ENCODE measurements around the gene FOXN1.
"Not testable (repeated sequence)": the region's sequence is repeated elsewhere in the genome, so short reads cannot be mapped to it uniquely, and the experiment has no call there.

The FOXN1 gene

GRCh38 chr17:28574526-28574925, 68.4 kb downstream of the FOXN1 start:
- DNase-seq (ENCODE audit: low read depth) = no peak

GRCh38 chr17:28575126-28575795, 69.1 kb downstream of the FOXN1 start:
- no peak for DNase-seq (ENCODE audit: low read depth)

GRCh38 chr17:28576016-28576415, 69.9 kb downstream of the FOXN1 start:
- DNase-seq (ENCODE audit: low read depth) = not testable (repeated sequence)

GRCh38 chr17:28576758-28577465, 70.8 kb downstream of the FOXN1 start, which contains the start of gene ALDOC:
Gene ALDOC (minus strand): TSS chr17:28576895. CDS start chr17:28575532, 1,363 bp downstream.
- peak; percentile 96 for DNase-seq (ENCODE audit: low read depth)

- DNase-seq (ENCODE audit: low read depth) = no peak
These were observed 71.3 kb downstream of the FOXN1 start for GRCh38 chr17:28577466-28577824.

- no peak for DNase-seq (ENCODE audit: low read depth)
These were observed 72.4 kb downstream of the FOXN1 start for GRCh38 chr17:28578246-28579195.

GRCh38 chr17:28579526-28579925, 73.4 kb downstream of the FOXN1 start:
- no peak for DNase-seq (ENCODE audit: low read depth)

- DNase-seq (ENCODE audit: low read depth) = no peak
These were observed 74.8 kb downstream of the FOXN1 start for GRCh38 chr17:28580959-28581358.

GRCh38 chr17:28582513-28582912, 76.4 kb downstream of the FOXN1 start:
- DNase-seq (ENCODE audit: low read depth) = no peak

- no peak for DNase-seq (ENCODE audit: low read depth)
These were observed 78.3 kb downstream of the FOXN1 start for GRCh38 chr17:28584434-28584833.

GRCh38 chr17:28585851-28586250, 79.7 kb downstream of the FOXN1 start:
- DNase-seq (ENCODE audit: low read depth) = no peak
